Stimulated activated CD4-positive, alpha-beta T cell treated with anti-CD3 and anti-CD28 coated beads, Interleukin-1b, Interleukin-23, amount 100 ng/mL, for 48 hours (primary cell): ENCODE data around the gene AANAT.
A peak's percentile ranks its signal among the peaks of the same experiment; 100 is the strongest.
"Not testable (repeated sequence)": the region's sequence is repeated elsewhere in the genome, so short reads cannot be mapped to it uniquely, and the experiment has no call there.

ENCODE experiments used
- DNase-seq: peaks from one replicate; pipeline ENCODE4 v3.0.0-alpha.2; 2020

AANAT gene

GRCh38 chr17:76508472-76509063, 41.2 kb downstream of the AANAT start:
- not testable (repeated sequence) for DNase-seq

GRCh38 chr17:76510831-76511244, 43.4 kb downstream of the AANAT start:
- no peak for DNase-seq

GRCh38 chr17:76511668-76512365, 44.4 kb downstream of the AANAT start:
- no peak for DNase-seq

- no peak for DNase-seq
These were observed 45.2 kb downstream of the AANAT start for GRCh38 chr17:76512366-76513305.

GRCh38 chr17:76513306-76513692, 45.9 kb downstream of the AANAT start:
- DNase-seq = no peak

- DNase-seq = not testable (repeated sequence)
These were observed 47.0 kb downstream of the AANAT start for GRCh38 chr17:76514355-76514754.

GRCh38 chr17:76515274-76515949, 48.0 kb downstream of the AANAT start:
- DNase-seq = peak; percentile 88

GRCh38 chr17:76517638-76518038, 50.2 kb downstream of the AANAT start:
- DNase-seq = no peak

- DNase-seq = no peak
These were observed 51.9 kb downstream of the AANAT start for GRCh38 chr17:76519048-76519966.
